HepG2 (cell line): ENCODE results near the gene HES7. TPM values are rescaled to one million over a fixed set of nuclear protein-coding genes. Genes with fewer than 3 reads are reported as not detected.

ENCODE experiments used
- CTCF ChIP-seq: sonication (generic); formaldehyde crosslinking; IDR thresholded peaks from 2 replicates; pipeline ENCODE4 v1.5.0; 2020; ENCODE audit warnings: mild to moderate bottlenecking, missing genetic modification reagents, moderate library complexity
- ESRRA ChIP-seq: sonication (generic); formaldehyde crosslinking; IDR thresholded peaks from 2 replicates; pipeline ENCODE4 v1.5.1; 2020; ENCODE audit warnings: mild to moderate bottlenecking, low read depth, missing genetic modification reagents
- FUBP1 ChIP-seq: sonication (generic); formaldehyde crosslinking; IDR thresholded peaks from 2 replicates; pipeline ENCODE4 v1.5.1; 2020; ENCODE audit warnings: missing genetic modification reagents, mild to moderate bottlenecking, borderline replicate concordance
- HOMEZ ChIP-seq: IDR thresholded peaks from 2 replicates; pipeline ENCODE4 v1.6.1; 2016; ENCODE audit warnings: low read depth
- MYNN ChIP-seq: sonication (generic); formaldehyde crosslinking; IDR thresholded peaks from 2 replicates; pipeline ENCODE4 v1.4.0; 2020; ENCODE audit warnings: mild to moderate bottlenecking, low read depth, missing genetic modification reagents
- NCOA5 ChIP-seq: sonication (generic); formaldehyde crosslinking; IDR thresholded peaks from 2 replicates; pipeline ENCODE4 v1.4.0; 2020; ENCODE audit warnings: missing genetic modification reagents
- PITX1 ChIP-seq: sonication (generic); formaldehyde crosslinking; IDR thresholded peaks from 2 replicates; pipeline ENCODE4 v1.5.1; 2020; ENCODE audit warnings: mild to moderate bottlenecking, missing genetic modification reagents
- RFXAP ChIP-seq: sonication (generic); formaldehyde crosslinking; IDR thresholded peaks from 2 replicates; pipeline ENCODE4 v1.4.0; 2020; ENCODE audit warnings: missing genetic modification reagents, borderline replicate concordance
- SOX6 ChIP-seq, 2 experiments: fragments of 450-650 bp in 1 of 2; sonication (generic) in 1 of 2; formaldehyde crosslinking in 1 of 2; IDR thresholded peaks; 2 replicates each; pipeline versions ENCODE4 v1.4.0 to v1.6.1; 2017 to 2020; ENCODE audit warnings: antibody characterized with exemption in 1 of 2, mild to moderate bottlenecking in 1 of 2, missing genetic modification reagents in 1 of 2
- TCF12 ChIP-seq, 2 experiments: fragments of 450-650 bp in 1 of 2; sonication (generic) in 1 of 2; formaldehyde crosslinking in 1 of 2; IDR thresholded peaks; 2 replicates each; pipeline versions ENCODE4 v1.6.1 to v1.8.0; 2017 to 2022; ENCODE audit warnings: antibody characterized with exemption in 1 of 2, mild to moderate bottlenecking in 1 of 2, missing genetic modification reagents in 1 of 2, moderate library complexity in 1 of 2
- ZBTB44 ChIP-seq: sonication (generic); formaldehyde crosslinking; IDR thresholded peaks from 2 replicates; pipeline ENCODE4 v1.4.0; 2020; ENCODE audit warnings: missing genetic modification reagents
- ZC3H4 ChIP-seq: sonication (generic); formaldehyde crosslinking; IDR thresholded peaks from 2 replicates; pipeline ENCODE4 v1.4.0; 2020; ENCODE audit warnings: missing genetic modification reagents, borderline replicate concordance
- ZMYM3 ChIP-seq: sonication (generic); formaldehyde crosslinking; IDR thresholded peaks from 2 replicates; pipeline ENCODE4 v1.5.1; 2020; ENCODE audit warnings: mild to moderate bottlenecking, missing genetic modification reagents
- ZNF205 ChIP-seq: IDR thresholded peaks from 2 replicates; pipeline ENCODE4 v1.6.1; 2018; ENCODE audit warnings: missing biosample characterization, missing genetic modification reagents
- ZNF503 ChIP-seq: sonication (generic); formaldehyde crosslinking; IDR thresholded peaks from 2 replicates; pipeline ENCODE4 v1.4.0; 2020; ENCODE audit warnings: missing genetic modification reagents
- ZUFSP ChIP-seq: sonication (generic); formaldehyde crosslinking; IDR thresholded peaks from 2 replicates; pipeline ENCODE4 v1.9.0; 2021; ENCODE audit warnings: missing genetic modification reagents, mild to moderate bottlenecking, borderline replicate concordance
- polyA plus RNA-seq, 8 experiments: library from polyadenylated mRNA; depleted of rRNA in 3 of 8; stranded (reverse) in 7 of 8; unstranded in 1 of 8; fragments of >200 nt; fragmentation: Illumina TruSeq in 4 of 8; extraction: Trizol in 4 of 8; gene quantifications; 2 replicates each; pipeline versions ENCODE4 v1.2.1 to v1.2.3, GENCODE V29; 2011 to 2016; ENCODE audit warnings: low read depth in 4 of 8, missing spikeins in 1 of 8, mixed read lengths in 1 of 8; ENCODE audit not compliant: insufficient read depth in 1 of 8
- total RNA-seq, 5 experiments: library from RNA; depleted of rRNA; stranded (reverse); fragments of >200 nt; fragmentation: Illumina TruSeq; extraction: Trizol; gene quantifications; 2 replicates each; pipeline ENCODE4 v1.2.3, GENCODE V29; 2016; ENCODE audit warnings: low read depth in 1 of 5

The HES7 gene
- total and polyA plus RNA-seq, 2 of the 13 experiments (the other 11 are each of a cell fraction or from before 2014, with no cell fraction given) = not detected

- TF ChIP-seq ZNF503 (no peak; the same call in 1 of the 2 replicates), ZMYM3 (CRISPR knock-in tag) (peak; percentile 91), ZBTB44 (CRISPR knock-in tag) (no peak), PITX1 (CRISPR knock-in tag) (no peak; the same call in 1 of the 2 replicates), HOMEZ (CRISPR knock-in tag) (no peak), NCOA5 (CRISPR knock-in tag) (no peak), MYNN (CRISPR knock-in tag) (no peak), ESRRA (no peak), FUBP1 (CRISPR knock-in tag) (no peak), SOX6 (IDR thresholded peaks at IDR 0.05) (no peak), SOX6 (CRISPR knock-in tag; IDR thresholded peaks at IDR 0.05) (no peak), ZC3H4 (CRISPR knock-in tag) (no peak), ZUFSP (no peak), CTCF (CRISPR knock-in tag) (peak; percentile 11; the same call in 1 of the 2 replicates), RFXAP (CRISPR knock-in tag) (no peak), ZNF205 (CRISPR knock-in tag) (no peak; the same call in 1 of the 2 replicates), TCF12 (IDR thresholded peaks at IDR 0.05) (no peak), TCF12 (CRISPR knock-in tag; IDR thresholded peaks at IDR 0.05) (no peak)
These were observed 3.1 kb downstream of the HES7 start (continued) for GRCh38 chr17:8120520-8121406.
